GM19468 (cell line): ENCODE data around the gene RCVRN.
"Not testable (repeated sequence)": the region's sequence is repeated elsewhere in the genome, so short reads cannot be mapped to it uniquely, and the experiment has no call there.

Experiments used
- ATAC-seq: cut with Tn5 transposase; IDR thresholded peaks from one replicate; pipeline ENCODE4 v1.9.1; 2021; ENCODE audit warnings: mild to moderate bottlenecking, moderate library complexity, moderate number of reproducible peaks; ENCODE audit not compliant: unreplicated experiment; ENCODE audit errors: extremely low read depth

Gene RCVRN

GRCh38 chr17:9924735-9925191 is 19.7 kb upstream of the RCVRN start:
- no peak for ATAC-seq

GRCh38 chr17:9922012-9922848 is 17.2 kb upstream of the RCVRN start:
- no peak for ATAC-seq

- not testable (repeated sequence) for ATAC-seq
Observed at GRCh38 chr17:9921216-9921615, 16.1 kb upstream of the RCVRN start.

GRCh38 chr17:9918804-9919352 is 13.8 kb upstream of the RCVRN start:
- no peak for ATAC-seq

- ATAC-seq, result no peak
Observed at GRCh38 chr17:9918352-9918751, 13.3 kb upstream of the RCVRN start.

GRCh38 chr17:9917801-9918200 is 12.7 kb upstream of the RCVRN start:
- no peak for ATAC-seq

- no peak for ATAC-seq
Observed at GRCh38 chr17:9917131-9917530, 12.1 kb upstream of the RCVRN start.

- ATAC-seq, result no peak
Observed at GRCh38 chr17:9916108-9916507, 11.0 kb upstream of the RCVRN start.

- ATAC-seq, result no peak
Observed at GRCh38 chr17:9913476-9913875, 8.4 kb upstream of the RCVRN start.

- no peak for ATAC-seq
Observed at GRCh38 chr17:9912121-9913099, 7.3 kb upstream of the RCVRN start.

- no peak for ATAC-seq
Observed at GRCh38 chr17:9911089-9911488, 6.0 kb upstream of the RCVRN start.

- no peak for ATAC-seq
Observed at GRCh38 chr17:9908649-9909042, 3.6 kb upstream of the RCVRN start.

- no peak for ATAC-seq
Observed at GRCh38 chr17:9907883-9908648, 3.0 kb upstream of the RCVRN start.

GRCh38 chr17:9907131-9907530 is 2.1 kb upstream of the RCVRN start:
- ATAC-seq, result no peak

GRCh38 chr17:9906616-9907015 is 1.5 kb upstream of the RCVRN start:
- no peak for ATAC-seq

- no peak for ATAC-seq
Observed at GRCh38 chr17:9905902-9906301, 831 bp upstream of the RCVRN start.

- no peak for ATAC-seq
Observed at GRCh38 chr17:9904277-9905077, 594 bp downstream of the RCVRN start.

- no peak for ATAC-seq
Observed at GRCh38 chr17:9902120-9902519, 3.0 kb downstream of the RCVRN start.

GRCh38 chr17:9900784-9901183 is 4.3 kb downstream of the RCVRN start:
- ATAC-seq, result no peak
